ENCODE results near the gene B3GNT5. TPM values are rescaled to one million over a fixed set of nuclear protein-coding genes. Genes with fewer than 3 reads are reported as not detected.

The B3GNT5 gene
- total and polyA plus RNA-seq, 2 experiments from 2014 or later, result 4.9 to 6.4 TPM

DNA sequence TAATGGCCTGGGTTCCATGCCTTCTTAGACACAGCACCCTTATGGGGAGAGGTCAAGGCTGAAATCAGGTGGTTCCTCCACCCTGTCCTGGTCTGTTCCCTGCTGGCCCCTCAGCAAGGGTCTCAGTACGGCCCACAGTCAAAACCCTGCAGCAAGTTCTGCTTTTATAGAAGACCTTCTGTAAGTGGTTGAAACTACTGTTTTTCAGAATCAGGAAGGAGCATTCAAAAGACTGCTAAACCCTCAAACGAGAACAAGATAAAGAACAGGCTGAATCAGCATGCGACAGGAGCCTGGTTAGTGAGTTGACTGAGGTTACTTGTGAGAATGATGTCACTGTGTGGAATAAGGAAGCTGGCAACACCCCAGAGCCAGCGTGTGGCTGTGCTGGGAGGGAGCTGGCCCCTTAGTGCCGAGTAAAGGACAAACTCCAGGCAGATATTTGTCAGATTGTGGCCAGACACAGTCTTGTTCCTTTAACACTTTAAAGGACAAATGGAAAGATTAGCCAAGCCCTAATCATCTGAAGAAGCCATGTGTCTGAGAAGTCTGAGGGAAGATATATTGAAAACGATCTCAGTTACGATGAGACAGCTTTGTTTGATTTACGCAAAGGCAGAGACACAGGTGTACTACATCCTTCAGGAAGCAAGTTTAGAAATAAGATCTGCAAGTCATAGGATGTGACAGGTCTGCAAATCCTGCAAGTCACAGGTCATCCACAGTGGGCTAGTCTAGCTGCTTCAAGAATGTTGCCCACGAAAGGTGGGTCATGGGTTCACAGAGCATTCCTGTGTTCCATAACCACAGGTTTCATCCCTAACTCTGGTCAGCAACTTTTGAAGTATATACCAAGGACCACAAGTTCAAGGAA, 54.0 kb downstream of the B3GNT5 start (continued):
- TF ChIP-seq, protein P1, sequence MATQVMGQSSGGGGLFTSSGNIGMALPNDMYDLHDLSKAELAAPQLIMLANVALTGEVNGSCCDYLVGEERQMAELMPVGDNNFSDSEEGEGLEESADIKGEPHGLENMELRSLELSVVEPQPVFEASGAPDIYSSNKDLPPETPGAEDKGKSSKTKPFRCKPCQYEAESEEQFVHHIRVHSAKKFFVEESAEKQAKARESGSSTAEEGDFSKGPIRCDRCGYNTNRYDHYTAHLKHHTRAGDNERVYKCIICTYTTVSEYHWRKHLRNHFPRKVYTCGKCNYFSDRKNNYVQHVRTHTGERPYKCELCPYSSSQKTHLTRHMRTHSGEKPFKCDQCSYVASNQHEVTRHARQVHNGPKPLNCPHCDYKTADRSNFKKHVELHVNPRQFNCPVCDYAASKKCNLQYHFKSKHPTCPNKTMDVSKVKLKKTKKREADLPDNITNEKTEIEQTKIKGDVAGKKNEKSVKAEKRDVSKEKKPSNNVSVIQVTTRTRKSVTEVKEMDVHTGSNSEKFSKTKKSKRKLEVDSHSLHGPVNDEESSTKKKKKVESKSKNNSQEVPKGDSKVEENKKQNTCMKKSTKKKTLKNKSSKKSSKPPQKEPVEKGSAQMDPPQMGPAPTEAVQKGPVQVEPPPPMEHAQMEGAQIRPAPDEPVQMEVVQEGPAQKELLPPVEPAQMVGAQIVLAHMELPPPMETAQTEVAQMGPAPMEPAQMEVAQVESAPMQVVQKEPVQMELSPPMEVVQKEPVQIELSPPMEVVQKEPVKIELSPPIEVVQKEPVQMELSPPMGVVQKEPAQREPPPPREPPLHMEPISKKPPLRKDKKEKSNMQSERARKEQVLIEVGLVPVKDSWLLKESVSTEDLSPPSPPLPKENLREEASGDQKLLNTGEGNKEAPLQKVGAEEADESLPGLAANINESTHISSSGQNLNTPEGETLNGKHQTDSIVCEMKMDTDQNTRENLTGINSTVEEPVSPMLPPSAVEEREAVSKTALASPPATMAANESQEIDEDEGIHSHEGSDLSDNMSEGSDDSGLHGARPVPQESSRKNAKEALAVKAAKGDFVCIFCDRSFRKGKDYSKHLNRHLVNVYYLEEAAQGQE (IDR thresholded peaks at IDR 0.05; ENCODE audit: unreplicated experiment), result no peak
- TF ChIP-seq, protein P2, sequence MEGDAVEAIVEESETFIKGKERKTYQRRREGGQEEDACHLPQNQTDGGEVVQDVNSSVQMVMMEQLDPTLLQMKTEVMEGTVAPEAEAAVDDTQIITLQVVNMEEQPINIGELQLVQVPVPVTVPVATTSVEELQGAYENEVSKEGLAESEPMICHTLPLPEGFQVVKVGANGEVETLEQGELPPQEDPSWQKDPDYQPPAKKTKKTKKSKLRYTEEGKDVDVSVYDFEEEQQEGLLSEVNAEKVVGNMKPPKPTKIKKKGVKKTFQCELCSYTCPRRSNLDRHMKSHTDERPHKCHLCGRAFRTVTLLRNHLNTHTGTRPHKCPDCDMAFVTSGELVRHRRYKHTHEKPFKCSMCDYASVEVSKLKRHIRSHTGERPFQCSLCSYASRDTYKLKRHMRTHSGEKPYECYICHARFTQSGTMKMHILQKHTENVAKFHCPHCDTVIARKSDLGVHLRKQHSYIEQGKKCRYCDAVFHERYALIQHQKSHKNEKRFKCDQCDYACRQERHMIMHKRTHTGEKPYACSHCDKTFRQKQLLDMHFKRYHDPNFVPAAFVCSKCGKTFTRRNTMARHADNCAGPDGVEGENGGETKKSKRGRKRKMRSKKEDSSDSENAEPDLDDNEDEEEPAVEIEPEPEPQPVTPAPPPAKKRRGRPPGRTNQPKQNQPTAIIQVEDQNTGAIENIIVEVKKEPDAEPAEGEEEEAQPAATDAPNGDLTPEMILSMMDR (conservative IDR thresholded peaks at IDR 0.05; ENCODE audit: low read depth in 2 of 2), result no peak
- TF ChIP-seq NANOG (IDR thresholded peaks at IDR 0.05; ENCODE audit: borderline replicate concordance) (no peak), EZH2 (IDR thresholded peaks at IDR 0.05; ENCODE audit: low read depth, unreplicated experiment) (no peak)
- TF ChIP-seq, protein P3, sequence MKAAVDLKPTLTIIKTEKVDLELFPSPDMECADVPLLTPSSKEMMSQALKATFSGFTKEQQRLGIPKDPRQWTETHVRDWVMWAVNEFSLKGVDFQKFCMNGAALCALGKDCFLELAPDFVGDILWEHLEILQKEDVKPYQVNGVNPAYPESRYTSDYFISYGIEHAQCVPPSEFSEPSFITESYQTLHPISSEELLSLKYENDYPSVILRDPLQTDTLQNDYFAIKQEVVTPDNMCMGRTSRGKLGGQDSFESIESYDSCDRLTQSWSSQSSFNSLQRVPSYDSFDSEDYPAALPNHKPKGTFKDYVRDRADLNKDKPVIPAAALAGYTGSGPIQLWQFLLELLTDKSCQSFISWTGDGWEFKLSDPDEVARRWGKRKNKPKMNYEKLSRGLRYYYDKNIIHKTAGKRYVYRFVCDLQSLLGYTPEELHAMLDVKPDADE (IDR thresholded peaks at IDR 0.05), result no peak

DNA sequence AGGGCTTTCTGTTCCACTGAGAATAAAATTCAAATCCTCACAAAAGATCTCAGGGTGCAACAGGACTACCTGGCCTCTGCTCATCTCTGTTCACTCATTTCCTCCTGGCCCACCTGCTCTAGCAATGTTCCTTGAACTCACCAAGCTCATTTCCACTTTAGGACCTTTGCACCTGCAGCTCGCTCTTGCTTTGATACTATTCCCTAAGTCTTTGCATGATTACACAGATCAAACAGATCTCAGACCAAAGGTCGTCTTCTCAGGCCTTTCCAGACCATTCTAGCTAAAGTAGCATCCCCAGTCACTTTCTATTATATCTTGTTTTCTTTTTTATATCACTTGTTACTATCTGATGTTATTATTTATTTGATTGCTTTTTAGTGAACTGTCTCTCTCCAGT, 54.7 kb downstream of the B3GNT5 start:
- no peak for ATAC-seq
- H4K20me1 ChIP-seq (replicated peaks; ENCODE audit: insufficient read depth), result no peaks in the 10 kb centered on the region
- H3K27me3 ChIP-seq (ENCODE audit: insufficient read depth), result no peaks in the 10 kb centered on the region
- no peak overlapping the region for H3K4me3 Mint-ChIP-seq
- H2AFZ ChIP-seq, result no peak overlapping the region
- DNase-seq (ENCODE audit: low spot score), result no peak
- no peak overlapping the region for H3K27ac ChIP-seq (ENCODE audit: low read depth)
- no peaks in the 10 kb centered on the region for H3K9me2 ChIP-seq (ENCODE audit: insufficient read depth)
- no peaks in the 10 kb centered on the region for H3K4me1 ChIP-seq (ENCODE audit: insufficient read depth)
- H3K27me3 Mint-ChIP-seq (ENCODE audit: insufficient read depth, low read depth, poor library complexity), result peaks cover 5% of the 10 kb centered on the region
- no peaks in the 10 kb centered on the region for H3K9me3 Mint-ChIP-seq
- H3K4me3 ChIP-seq, result no peak overlapping the region
- no peaks in the 10 kb centered on the region for H3K79me2 ChIP-seq (replicated peaks; ENCODE audit: insufficient read depth)
- peaks cover 7% of the 10 kb centered on the region; the same call in 2 of the 3 replicates for H3K36me3 Mint-ChIP-seq (ENCODE audit: low read depth)
- no peaks in the 10 kb centered on the region for H3K4me1 Mint-ChIP-seq
- H3F3A ChIP-seq (replicated peaks; ENCODE audit: low read depth), result no peaks in the 10 kb centered on the region
- no peak overlapping the region for H3K27ac Mint-ChIP-seq
- no peak overlapping the region for H3K4me2 ChIP-seq
- H3K36me3 ChIP-seq (ENCODE audit: insufficient read depth), result 0 out of 2 replicates have a peak, but pooled peaks cover 2% of the 10 kb centered on the region
- TF ChIP-seq EZH2 (IDR thresholded peaks at IDR 0.05; ENCODE audit: low read depth, unreplicated experiment) (no peak), STAT1 (IDR thresholded peaks at IDR 0.05; ENCODE audit: unreplicated experiment) (no peak), POLR2AphosphoS5 (IDR thresholded peaks at IDR 0.05; ENCODE audit: low read depth) (no peak), ZNF331 (CRISPR knock-in tag; IDR thresholded peaks at IDR 0.05; ENCODE audit: low read depth) (no peak), EZH2phosphoT487 (IDR thresholded peaks at IDR 0.05; ENCODE audit: unreplicated experiment) (no peak), ZNF114 (CRISPR knock-in tag; IDR thresholded peaks at IDR 0.05) (no peak), JUNB (IDR thresholded peaks at IDR 0.05; ENCODE audit: unreplicated experiment) (no peak)
- TF ChIP-seq, protein P4, sequence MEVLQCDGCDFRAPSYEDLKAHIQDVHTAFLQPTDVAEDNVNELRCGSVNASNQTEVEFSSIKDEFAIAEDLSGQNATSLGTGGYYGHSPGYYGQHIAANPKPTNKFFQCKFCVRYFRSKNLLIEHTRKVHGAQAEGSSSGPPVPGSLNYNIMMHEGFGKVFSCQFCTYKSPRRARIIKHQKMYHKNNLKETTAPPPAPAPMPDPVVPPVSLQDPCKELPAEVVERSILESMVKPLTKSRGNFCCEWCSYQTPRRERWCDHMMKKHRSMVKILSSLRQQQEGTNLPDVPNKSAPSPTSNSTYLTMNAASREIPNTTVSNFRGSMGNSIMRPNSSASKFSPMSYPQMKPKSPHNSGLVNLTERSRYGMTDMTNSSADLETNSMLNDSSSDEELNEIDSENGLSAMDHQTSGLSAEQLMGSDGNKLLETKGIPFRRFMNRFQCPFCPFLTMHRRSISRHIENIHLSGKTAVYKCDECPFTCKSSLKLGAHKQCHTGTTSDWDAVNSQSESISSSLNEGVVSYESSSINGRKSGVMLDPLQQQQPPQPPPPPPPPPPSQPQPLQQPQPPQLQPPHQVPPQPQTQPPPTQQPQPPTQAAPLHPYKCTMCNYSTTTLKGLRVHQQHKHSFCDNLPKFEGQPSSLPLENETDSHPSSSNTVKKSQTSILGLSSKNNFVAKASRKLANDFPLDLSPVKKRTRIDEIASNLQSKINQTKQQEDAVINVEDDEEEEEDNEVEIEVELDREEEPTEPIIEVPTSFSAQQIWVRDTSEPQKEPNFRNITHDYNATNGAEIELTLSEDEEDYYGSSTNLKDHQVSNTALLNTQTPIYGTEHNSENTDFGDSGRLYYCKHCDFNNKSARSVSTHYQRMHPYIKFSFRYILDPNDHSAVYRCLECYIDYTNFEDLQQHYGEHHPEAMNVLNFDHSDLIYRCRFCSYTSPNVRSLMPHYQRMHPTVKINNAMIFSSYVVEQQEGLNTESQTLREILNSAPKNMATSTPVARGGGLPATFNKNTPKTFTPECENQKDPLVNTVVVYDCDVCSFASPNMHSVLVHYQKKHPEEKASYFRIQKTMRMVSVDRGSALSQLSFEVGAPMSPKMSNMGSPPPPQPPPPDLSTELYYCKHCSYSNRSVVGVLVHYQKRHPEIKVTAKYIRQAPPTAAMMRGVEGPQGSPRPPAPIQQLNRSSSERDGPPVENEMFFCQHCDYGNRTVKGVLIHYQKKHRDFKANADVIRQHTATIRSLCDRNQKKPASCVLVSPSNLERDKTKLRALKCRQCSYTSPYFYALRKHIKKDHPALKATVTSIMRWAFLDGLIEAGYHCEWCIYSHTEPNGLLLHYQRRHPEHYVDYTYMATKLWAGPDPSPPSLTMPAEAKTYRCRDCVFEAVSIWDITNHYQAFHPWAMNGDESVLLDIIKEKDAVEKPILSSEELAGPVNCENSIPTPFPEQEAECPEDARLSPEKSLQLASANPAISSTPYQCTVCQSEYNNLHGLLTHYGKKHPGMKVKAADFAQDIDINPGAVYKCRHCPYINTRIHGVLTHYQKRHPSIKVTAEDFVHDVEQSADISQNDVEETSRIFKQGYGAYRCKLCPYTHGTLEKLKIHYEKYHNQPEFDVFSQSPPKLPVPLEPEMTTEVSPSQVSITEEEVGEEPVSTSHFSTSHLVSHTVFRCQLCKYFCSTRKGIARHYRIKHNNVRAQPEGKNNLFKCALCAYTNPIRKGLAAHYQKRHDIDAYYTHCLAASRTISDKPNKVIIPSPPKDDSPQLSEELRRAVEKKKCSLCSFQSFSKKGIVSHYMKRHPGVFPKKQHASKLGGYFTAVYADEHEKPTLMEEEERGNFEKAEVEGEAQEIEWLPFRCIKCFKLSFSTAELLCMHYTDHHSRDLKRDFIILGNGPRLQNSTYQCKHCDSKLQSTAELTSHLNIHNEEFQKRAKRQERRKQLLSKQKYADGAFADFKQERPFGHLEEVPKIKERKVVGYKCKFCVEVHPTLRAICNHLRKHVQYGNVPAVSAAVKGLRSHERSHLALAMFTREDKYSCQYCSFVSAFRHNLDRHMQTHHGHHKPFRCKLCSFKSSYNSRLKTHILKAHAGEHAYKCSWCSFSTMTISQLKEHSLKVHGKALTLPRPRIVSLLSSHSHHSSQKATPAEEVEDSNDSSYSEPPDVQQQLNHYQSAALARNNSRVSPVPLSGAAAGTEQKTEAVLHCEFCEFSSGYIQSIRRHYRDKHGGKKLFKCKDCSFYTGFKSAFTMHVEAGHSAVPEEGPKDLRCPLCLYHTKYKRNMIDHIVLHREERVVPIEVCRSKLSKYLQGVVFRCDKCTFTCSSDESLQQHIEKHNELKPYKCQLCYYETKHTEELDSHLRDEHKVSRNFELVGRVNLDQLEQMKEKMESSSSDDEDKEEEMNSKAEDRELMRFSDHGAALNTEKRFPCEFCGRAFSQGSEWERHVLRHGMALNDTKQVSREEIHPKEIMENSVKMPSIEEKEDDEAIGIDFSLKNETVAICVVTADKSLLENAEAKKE (CRISPR knock-in tag; IDR thresholded peaks at IDR 0.05), result no peak
